PC-9 (cell line): Measurements from ENCODE around the gene CST7.

ENCODE experiments used
- EZH2 ChIP-seq: fragments of 200-600 bp; sonication (generic); IDR thresholded peaks from 2 replicates; pipeline ENCODE4 v1.8.0; 2017; ENCODE audit warnings: antibody characterized with exemption, low read depth
- TF ChIP-seq, protein P1 (sequence below): fragments of 200-600 bp; sonication (generic); conservative IDR thresholded peaks from 2 replicates; pipeline ENCODE4 v1.6.1; 2017; ENCODE audit warnings: mixed run types, antibody characterized with exemption, mild to moderate bottlenecking, moderate library complexity

DNA sequence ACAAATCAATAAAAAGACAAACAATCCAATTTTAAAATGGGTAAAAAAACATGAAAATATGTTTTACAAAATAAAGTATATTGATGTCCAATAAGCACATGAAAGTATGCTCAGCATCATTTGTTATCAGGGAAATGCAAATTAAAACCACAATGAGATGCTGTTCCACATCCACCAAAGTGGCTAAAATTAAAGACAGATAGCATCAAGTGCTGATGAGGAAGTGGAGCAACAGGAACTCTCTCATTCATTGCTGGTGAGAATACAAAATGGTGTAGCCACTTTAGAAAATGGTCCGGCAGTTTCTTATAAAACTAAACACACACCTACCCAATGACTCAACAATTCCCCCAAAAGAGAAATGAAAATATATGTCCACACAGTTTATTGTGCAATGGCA, 42.3 kb upstream of the CST7 start:
- TF ChIP-seq, protein P1, sequence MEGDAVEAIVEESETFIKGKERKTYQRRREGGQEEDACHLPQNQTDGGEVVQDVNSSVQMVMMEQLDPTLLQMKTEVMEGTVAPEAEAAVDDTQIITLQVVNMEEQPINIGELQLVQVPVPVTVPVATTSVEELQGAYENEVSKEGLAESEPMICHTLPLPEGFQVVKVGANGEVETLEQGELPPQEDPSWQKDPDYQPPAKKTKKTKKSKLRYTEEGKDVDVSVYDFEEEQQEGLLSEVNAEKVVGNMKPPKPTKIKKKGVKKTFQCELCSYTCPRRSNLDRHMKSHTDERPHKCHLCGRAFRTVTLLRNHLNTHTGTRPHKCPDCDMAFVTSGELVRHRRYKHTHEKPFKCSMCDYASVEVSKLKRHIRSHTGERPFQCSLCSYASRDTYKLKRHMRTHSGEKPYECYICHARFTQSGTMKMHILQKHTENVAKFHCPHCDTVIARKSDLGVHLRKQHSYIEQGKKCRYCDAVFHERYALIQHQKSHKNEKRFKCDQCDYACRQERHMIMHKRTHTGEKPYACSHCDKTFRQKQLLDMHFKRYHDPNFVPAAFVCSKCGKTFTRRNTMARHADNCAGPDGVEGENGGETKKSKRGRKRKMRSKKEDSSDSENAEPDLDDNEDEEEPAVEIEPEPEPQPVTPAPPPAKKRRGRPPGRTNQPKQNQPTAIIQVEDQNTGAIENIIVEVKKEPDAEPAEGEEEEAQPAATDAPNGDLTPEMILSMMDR, result no peak
- TF ChIP-seq EZH2, result no peak
